NT2/D1 (cell line): ENCODE data around the gene POLR2I.

Source experiments
- DNase-seq: peaks from one replicate; pipeline ENCODE4 v3.0.0-alpha.2; 2011; ENCODE audit warnings: low read depth, low spot score
- H3K27me3 ChIP-seq: 2 replicates; pipeline ENCODE4 v1.6.0; 2011; ENCODE audit warnings: mild to moderate bottlenecking; ENCODE audit not compliant: insufficient read length, insufficient read depth
- H3K36me3 ChIP-seq: 2 replicates; pipeline ENCODE4 v1.6.1; 2011; ENCODE audit warnings: mild to moderate bottlenecking, low read length, mixed read lengths; ENCODE audit not compliant: insufficient read depth, insufficient read length
- H3K4me1 ChIP-seq: 2 replicates; pipeline ENCODE4 v1.5.1; 2011; ENCODE audit not compliant: insufficient read depth, insufficient read length
- H3K4me3 ChIP-seq: 2 replicates; pipeline ENCODE4 v1.5.1; 2011; ENCODE audit warnings: low read depth; ENCODE audit not compliant: insufficient read length
- H3K9ac ChIP-seq: 2 replicates; pipeline ENCODE4 v1.6.0; 2011; ENCODE audit warnings: low read depth; ENCODE audit not compliant: insufficient read length
- H3K9me3 ChIP-seq: 2 replicates; pipeline ENCODE4 v1.5.1; 2011; ENCODE audit warnings: mild to moderate bottlenecking, low read length; ENCODE audit not compliant: insufficient read depth
- SUZ12 ChIP-seq: IDR thresholded peaks from 2 replicates; pipeline ENCODE4 v1.6.1; 2011; ENCODE audit not compliant: insufficient read length, insufficient read depth; ENCODE audit errors: extremely low read depth
- YY1 ChIP-seq: IDR thresholded peaks from 2 replicates; pipeline ENCODE4 v1.6.1; 2011; ENCODE audit not compliant: insufficient read length, insufficient read depth
- ZNF274 ChIP-seq: IDR thresholded peaks from 2 replicates; pipeline ENCODE4 v1.6.1; 2011; ENCODE audit warnings: mild to moderate bottlenecking, low read depth, low read length

POLR2I gene

GRCh38 chr19:36067681-36068080 is 47.0 kb downstream of the POLR2I start:
- Histone ChIP-seq H3K27me3 (no peaks in the 10 kb centered on the region), H3K4me3 (no peak overlapping the region), H3K9me3 (no peaks in the 10 kb centered on the region; the same call in 1 of the 2 replicates), H3K9ac (no peak overlapping the region), H3K36me3 (peaks cover 67% of the 10 kb centered on the region), H3K4me1 (no peaks in the 10 kb centered on the region)
- no peak for DNase-seq
- TF ChIP-seq ZNF274 = no peak
- TF ChIP-seq YY1 = no peak
- no peak for TF ChIP-seq SUZ12

- Histone ChIP-seq H3K4me3 (no peak overlapping the region), H3K9me3 (no peaks in the 10 kb centered on the region; the same call in 1 of the 2 replicates), H3K9ac (no peak overlapping the region), H3K4me1 (no peaks in the 10 kb centered on the region), H3K27me3 (no peaks in the 10 kb centered on the region), H3K36me3 (peaks cover 67% of the 10 kb centered on the region)
- no peak for DNase-seq
- no peak for TF ChIP-seq SUZ12
- no peak for TF ChIP-seq YY1
- TF ChIP-seq ZNF274 = no peak
Observed at GRCh38 chr19:36064826-36065225, 49.8 kb downstream of the POLR2I start.
